HepG2 (cell line): ENCODE measurements around the gene SMIM1. TPM values are rescaled to one million over a fixed set of nuclear protein-coding genes. Genes with fewer than 3 reads are reported as not detected.

Source experiments
- ARNT2 ChIP-seq: sonication (generic); formaldehyde crosslinking; IDR thresholded peaks from 2 replicates; pipeline ENCODE4 v1.8.0; 2022; ENCODE audit warnings: mild to moderate bottlenecking, low read depth, missing genetic modification reagents, moderate library complexity
- ATF7-NPFF ChIP-seq: sonication (generic); formaldehyde crosslinking; IDR thresholded peaks from 2 replicates; pipeline ENCODE4 v1.8.1; 2023; ENCODE audit warnings: mild to moderate bottlenecking, low read depth, missing genetic modification reagents, moderate library complexity
- CENPBD1 ChIP-seq: sonication (generic); formaldehyde crosslinking; IDR thresholded peaks from 2 replicates; pipeline ENCODE4 v1.8.0; 2022; ENCODE audit warnings: missing genetic modification reagents, low read depth, mild to moderate bottlenecking, borderline replicate concordance
- CENPT ChIP-seq: sonication (generic); formaldehyde crosslinking; IDR thresholded peaks from 2 replicates; pipeline ENCODE4 v1.8.0; 2022; ENCODE audit warnings: low read depth, mild to moderate bottlenecking, moderate library complexity, missing genetic modification reagents
- GATAD1 ChIP-seq: IDR thresholded peaks from 2 replicates; pipeline ENCODE4 v1.6.1; 2016; ENCODE audit warnings: missing genetic modification reagents, missing compliant biosample characterization
- HNRNPLL ChIP-seq: fragments of 200-400 bp; formaldehyde crosslinking; IDR thresholded peaks from 2 replicates; pipeline ENCODE4 v1.6.1; 2017; ENCODE audit warnings: mild to moderate bottlenecking, low read depth, low read length; ENCODE audit not compliant: poor library complexity, severe bottlenecking
- MBD4 ChIP-seq: IDR thresholded peaks from 2 replicates; pipeline ENCODE4 v1.6.1; 2012; ENCODE audit warnings: low read length, inconsistent platforms, borderline replicate concordance
- MED1 ChIP-seq: sonication (generic); formaldehyde crosslinking; IDR thresholded peaks from 2 replicates; pipeline ENCODE4 v1.4.0; 2020; ENCODE audit warnings: missing genetic modification reagents
- PAF1 ChIP-seq: IDR thresholded peaks from 2 replicates; pipeline ENCODE4 v1.6.1; 2016; ENCODE audit warnings: missing genetic modification reagents, missing compliant biosample characterization
- TIGD3 ChIP-seq: sonication (generic); formaldehyde crosslinking; IDR thresholded peaks from 2 replicates; pipeline ENCODE4 v1.5.1; 2020; ENCODE audit warnings: mild to moderate bottlenecking, missing genetic modification reagents, borderline replicate concordance
- YEATS4 ChIP-seq: sonication (generic); formaldehyde crosslinking; IDR thresholded peaks from 2 replicates; pipeline ENCODE4 v1.4.0; 2020; ENCODE audit warnings: missing genetic modification reagents, borderline replicate concordance
- ZNF430 ChIP-seq: sonication (generic); formaldehyde crosslinking; IDR thresholded peaks from 2 replicates; pipeline ENCODE4 v1.9.0; 2021; ENCODE audit warnings: mild to moderate bottlenecking, missing genetic modification reagents
- ZNF720 ChIP-seq: sonication (generic); formaldehyde crosslinking; IDR thresholded peaks from 2 replicates; pipeline ENCODE4 v1.4.0; 2020; ENCODE audit warnings: missing genetic modification reagents
- ZNF850 ChIP-seq: sonication (generic); formaldehyde crosslinking; conservative IDR thresholded peaks from 2 replicates; pipeline ENCODE4 v1.9.0; 2021; ENCODE audit warnings: mild to moderate bottlenecking, missing genetic modification reagents
- polyA plus RNA-seq, 8 experiments: library from polyadenylated mRNA; depleted of rRNA in 3 of 8; stranded (reverse) in 7 of 8; unstranded in 1 of 8; fragments of >200 nt; fragmentation: Illumina TruSeq in 4 of 8; extraction: Trizol in 4 of 8; gene quantifications; 2 replicates each; pipeline versions ENCODE4 v1.2.1 to v1.2.3, GENCODE V29; 2011 to 2016; ENCODE audit warnings: low read depth in 4 of 8, missing spikeins in 1 of 8, mixed read lengths in 1 of 8; ENCODE audit not compliant: insufficient read depth in 1 of 8
- total RNA-seq, 5 experiments: library from RNA; depleted of rRNA; stranded (reverse); fragments of >200 nt; fragmentation: Illumina TruSeq; extraction: Trizol; gene quantifications; 2 replicates each; pipeline ENCODE4 v1.2.3, GENCODE V29; 2016; ENCODE audit warnings: low read depth in 1 of 5
- TF ChIP-seq, protein P1 (sequence below): sonication (generic); formaldehyde crosslinking; IDR thresholded peaks from 2 replicates; pipeline ENCODE4 v1.5.1; 2020; ENCODE audit warnings: missing genetic modification reagents, mild to moderate bottlenecking, borderline replicate concordance
- TF ChIP-seq, protein P2 (sequence below): sonication (generic); formaldehyde crosslinking; IDR thresholded peaks from 2 replicates; pipeline ENCODE4 v1.5.1; 2020; ENCODE audit warnings: mild to moderate bottlenecking, missing genetic modification reagents, moderate library complexity
- TF ChIP-seq, protein P3 (sequence below): IDR thresholded peaks from 2 replicates; pipeline ENCODE4 v1.6.1; 2016; ENCODE audit warnings: low read depth, missing genetic modification reagents, missing compliant biosample characterization

SMIM1 gene
- total and polyA plus RNA-seq, 2 of the 13 experiments (the other 11 are each of a cell fraction or from before 2014, with no cell fraction given): 12.4 to 56.3 TPM

GRCh38 chr1:3772027-3772714 lies 378 bp upstream of the SMIM1 start (continued):
- no peak for TF ChIP-seq ATF7-NPFF
- TF ChIP-seq PAF1 (CRISPR knock-in tag): no peak
- TF ChIP-seq HNRNPLL: no peak
- TF ChIP-seq, protein P1, sequence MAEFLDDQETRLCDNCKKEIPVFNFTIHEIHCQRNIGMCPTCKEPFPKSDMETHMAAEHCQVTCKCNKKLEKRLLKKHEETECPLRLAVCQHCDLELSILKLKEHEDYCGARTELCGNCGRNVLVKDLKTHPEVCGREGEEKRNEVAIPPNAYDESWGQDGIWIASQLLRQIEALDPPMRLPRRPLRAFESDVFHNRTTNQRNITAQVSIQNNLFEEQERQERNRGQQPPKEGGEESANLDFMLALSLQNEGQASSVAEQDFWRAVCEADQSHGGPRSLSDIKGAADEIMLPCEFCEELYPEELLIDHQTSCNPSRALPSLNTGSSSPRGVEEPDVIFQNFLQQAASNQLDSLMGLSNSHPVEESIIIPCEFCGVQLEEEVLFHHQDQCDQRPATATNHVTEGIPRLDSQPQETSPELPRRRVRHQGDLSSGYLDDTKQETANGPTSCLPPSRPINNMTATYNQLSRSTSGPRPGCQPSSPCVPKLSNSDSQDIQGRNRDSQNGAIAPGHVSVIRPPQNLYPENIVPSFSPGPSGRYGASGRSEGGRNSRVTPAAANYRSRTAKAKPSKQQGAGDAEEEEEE (CRISPR knock-in tag): no peak
- no peak for TF ChIP-seq CENPBD1 (CRISPR knock-in tag)
- no peak for TF ChIP-seq ZNF720
- 0 out of 2 replicates have a peak, but pooled peaks have one; percentile 5 for TF ChIP-seq GATAD1 (CRISPR knock-in tag)
- TF ChIP-seq, protein P2, sequence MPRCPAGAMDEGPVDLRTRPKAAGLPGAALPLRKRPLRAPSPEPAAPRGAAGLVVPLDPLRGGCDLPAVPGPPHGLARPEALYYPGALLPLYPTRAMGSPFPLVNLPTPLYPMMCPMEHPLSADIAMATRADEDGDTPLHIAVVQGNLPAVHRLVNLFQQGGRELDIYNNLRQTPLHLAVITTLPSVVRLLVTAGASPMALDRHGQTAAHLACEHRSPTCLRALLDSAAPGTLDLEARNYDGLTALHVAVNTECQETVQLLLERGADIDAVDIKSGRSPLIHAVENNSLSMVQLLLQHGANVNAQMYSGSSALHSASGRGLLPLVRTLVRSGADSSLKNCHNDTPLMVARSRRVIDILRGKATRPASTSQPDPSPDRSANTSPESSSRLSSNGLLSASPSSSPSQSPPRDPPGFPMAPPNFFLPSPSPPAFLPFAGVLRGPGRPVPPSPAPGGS (CRISPR knock-in tag): no peak
- no peak for TF ChIP-seq MED1
- no peak for TF ChIP-seq CENPT
- no peak for TF ChIP-seq TIGD3 (CRISPR knock-in tag)
- TF ChIP-seq ZNF430: peak; percentile 24; the same call in 1 of the 2 replicates
- peak; percentile 75 for TF ChIP-seq YEATS4
- TF ChIP-seq ZNF850: no peak
- no peak for TF ChIP-seq ARNT2
- no peak for TF ChIP-seq MBD4
- TF ChIP-seq, protein P3, sequence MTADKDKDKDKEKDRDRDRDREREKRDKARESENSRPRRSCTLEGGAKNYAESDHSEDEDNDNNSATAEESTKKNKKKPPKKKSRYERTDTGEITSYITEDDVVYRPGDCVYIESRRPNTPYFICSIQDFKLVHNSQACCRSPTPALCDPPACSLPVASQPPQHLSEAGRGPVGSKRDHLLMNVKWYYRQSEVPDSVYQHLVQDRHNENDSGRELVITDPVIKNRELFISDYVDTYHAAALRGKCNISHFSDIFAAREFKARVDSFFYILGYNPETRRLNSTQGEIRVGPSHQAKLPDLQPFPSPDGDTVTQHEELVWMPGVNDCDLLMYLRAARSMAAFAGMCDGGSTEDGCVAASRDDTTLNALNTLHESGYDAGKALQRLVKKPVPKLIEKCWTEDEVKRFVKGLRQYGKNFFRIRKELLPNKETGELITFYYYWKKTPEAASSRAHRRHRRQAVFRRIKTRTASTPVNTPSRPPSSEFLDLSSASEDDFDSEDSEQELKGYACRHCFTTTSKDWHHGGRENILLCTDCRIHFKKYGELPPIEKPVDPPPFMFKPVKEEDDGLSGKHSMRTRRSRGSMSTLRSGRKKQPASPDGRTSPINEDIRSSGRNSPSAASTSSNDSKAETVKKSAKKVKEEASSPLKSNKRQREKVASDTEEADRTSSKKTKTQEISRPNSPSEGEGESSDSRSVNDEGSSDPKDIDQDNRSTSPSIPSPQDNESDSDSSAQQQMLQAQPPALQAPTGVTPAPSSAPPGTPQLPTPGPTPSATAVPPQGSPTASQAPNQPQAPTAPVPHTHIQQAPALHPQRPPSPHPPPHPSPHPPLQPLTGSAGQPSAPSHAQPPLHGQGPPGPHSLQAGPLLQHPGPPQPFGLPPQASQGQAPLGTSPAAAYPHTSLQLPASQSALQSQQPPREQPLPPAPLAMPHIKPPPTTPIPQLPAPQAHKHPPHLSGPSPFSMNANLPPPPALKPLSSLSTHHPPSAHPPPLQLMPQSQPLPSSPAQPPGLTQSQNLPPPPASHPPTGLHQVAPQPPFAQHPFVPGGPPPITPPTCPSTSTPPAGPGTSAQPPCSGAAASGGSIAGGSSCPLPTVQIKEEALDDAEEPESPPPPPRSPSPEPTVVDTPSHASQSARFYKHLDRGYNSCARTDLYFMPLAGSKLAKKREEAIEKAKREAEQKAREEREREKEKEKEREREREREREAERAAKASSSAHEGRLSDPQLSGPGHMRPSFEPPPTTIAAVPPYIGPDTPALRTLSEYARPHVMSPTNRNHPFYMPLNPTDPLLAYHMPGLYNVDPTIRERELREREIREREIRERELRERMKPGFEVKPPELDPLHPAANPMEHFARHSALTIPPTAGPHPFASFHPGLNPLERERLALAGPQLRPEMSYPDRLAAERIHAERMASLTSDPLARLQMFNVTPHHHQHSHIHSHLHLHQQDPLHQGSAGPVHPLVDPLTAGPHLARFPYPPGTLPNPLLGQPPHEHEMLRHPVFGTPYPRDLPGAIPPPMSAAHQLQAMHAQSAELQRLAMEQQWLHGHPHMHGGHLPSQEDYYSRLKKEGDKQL (CRISPR knock-in tag): no peak
